ENCODE data around the gene KRTAP9-6. TPM values are rescaled to one million over a fixed set of nuclear protein-coding genes. Genes with fewer than 3 reads are reported as not detected.

Gene KRTAP9-6
- total RNA-seq, 4 donors from 2014 or later = 0.52 to 7.1 TPM; not detected in 2

- 83% methylated on average over 12 of the region's 12 CpGs for WGBS
- TF ChIP-seq POLR2AphosphoS5 (IDR thresholded peaks at IDR 0.05) = no peak
- TF ChIP-seq POLR2A (IDR thresholded peaks at IDR 0.05) = no peak
- TF ChIP-seq CTCF (IDR thresholded peaks at IDR 0.05) = no peak
- TF ChIP-seq EP300 (IDR thresholded peaks at IDR 0.05) = no peak
- H3K4me3 ChIP-seq = no peak overlapping the region
- no peaks in the 10 kb centered on the region for H3K36me3 ChIP-seq
- H3K27ac ChIP-seq = no peak overlapping the region
- H3K27me3 ChIP-seq = peaks cover 12% of the 10 kb centered on the region
- no peak for DNase-seq (ENCODE audit: low spot score in 2 of 2)
- H3K4me1 ChIP-seq = peaks cover 23% of the 10 kb centered on the region
- H3K9me3 ChIP-seq = no peaks in the 10 kb centered on the region
Observed at GRCh38 chr17:41304091-41304490, 38.9 kb downstream of the KRTAP9-6 start.

GRCh38 chr17:41307647-41308046, 42.5 kb downstream of the KRTAP9-6 start:
- Histone ChIP-seq H3K4me3 (no peak overlapping the region), H3K9me3 (no peaks in the 10 kb centered on the region), H3K36me3 (no peaks in the 10 kb centered on the region), H3K27me3 (peaks cover 4% of the 10 kb centered on the region), H3K4me1 (peaks cover 20% of the 10 kb centered on the region), H3K27ac (no peak overlapping the region)
- 73% methylated on average over 9 of the region's 9 CpGs for WGBS
- no peak for TF ChIP-seq CTCF (IDR thresholded peaks at IDR 0.05)
- no peak for TF ChIP-seq POLR2A (IDR thresholded peaks at IDR 0.05)
- no peak for TF ChIP-seq POLR2AphosphoS5 (IDR thresholded peaks at IDR 0.05)
- no peak for TF ChIP-seq EP300 (IDR thresholded peaks at IDR 0.05)
- DNase-seq (ENCODE audit: low spot score in 2 of 2) = peak in 1 of 2 donors; percentile 50

DNA sequence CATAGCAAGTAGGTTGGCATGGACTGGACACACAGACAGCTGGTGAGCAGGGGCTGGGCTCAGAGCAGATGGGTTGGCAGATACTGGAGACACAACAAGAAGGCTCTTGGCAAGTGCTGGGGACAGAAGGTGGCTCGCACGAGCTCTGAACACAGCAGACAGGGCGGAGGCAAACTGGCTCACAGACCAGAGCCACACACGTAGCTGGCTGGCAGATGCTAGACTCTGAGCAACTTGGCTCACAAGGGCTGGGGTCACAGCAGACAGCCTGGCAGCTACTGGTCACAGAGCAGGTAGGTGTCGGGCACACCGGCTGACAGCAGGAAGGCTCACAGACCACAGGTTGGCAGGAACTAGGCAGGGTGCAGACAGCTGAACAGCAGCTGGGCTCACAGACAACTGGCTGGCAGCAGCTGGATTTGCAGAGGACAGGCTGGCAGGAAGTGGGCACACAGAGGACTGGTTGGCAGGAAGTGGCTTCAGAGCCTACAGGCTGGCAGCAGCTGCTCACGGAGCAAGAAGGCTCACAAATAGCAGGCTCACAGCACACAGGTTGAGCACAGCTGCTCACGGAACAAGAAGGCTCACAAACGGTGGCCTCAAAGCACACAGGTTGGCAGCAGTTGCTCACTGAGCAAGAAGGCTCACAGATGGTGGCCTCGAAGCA, 43.2 kb downstream of the KRTAP9-6 start:
- H3K9me3 ChIP-seq = no peaks in the 10 kb centered on the region
- peaks cover 4% of the 10 kb centered on the region for H3K27me3 ChIP-seq
- no peak overlapping the region for H3K4me3 ChIP-seq
- no peaks in the 10 kb centered on the region for H3K36me3 ChIP-seq
- H3K27ac ChIP-seq = peak overlapping the region; percentile 14
- H3K4me1 ChIP-seq = peaks cover 15% of the 10 kb centered on the region
- TF ChIP-seq POLR2AphosphoS5 (IDR thresholded peaks at IDR 0.05) (no peak), POLR2A (IDR thresholded peaks at IDR 0.05) (no peak), CTCF (IDR thresholded peaks at IDR 0.05) (no peak), EP300 (IDR thresholded peaks at IDR 0.05) (no peak)
- 16% methylated on average over 10 of the region's 10 CpGs for WGBS
- DNase-seq (ENCODE audit: low spot score in 2 of 2) = peak; percentile 67 to 79

GRCh38 chr17:41308918-41309359, 43.8 kb downstream of the KRTAP9-6 start, which contains the start of gene KRTAP16-1:
KRTAP16-1 (minus strand) TSS chr17:41309309; CDS start chr17:41309253, 56 bp downstream.
- H3K4me3 ChIP-seq = no peak within 1 kb of the TSS
- H3K9me3 ChIP-seq = no peaks in the 10 kb centered on the region
- DNase-seq (ENCODE audit: low spot score in 2 of 2) = peak in 1 of 2 donors; percentile 57
- H3K4me1 ChIP-seq = peaks cover 15% of the 10 kb centered on the region
- peak within 1 kb of the TSS; percentile 14 for H3K27ac ChIP-seq
- H3K36me3 ChIP-seq = no peaks in the 10 kb centered on the region
- H3K27me3 ChIP-seq = peaks cover 4% of the 10 kb centered on the region
- WGBS = 27% methylated on average over 7 of the region's 7 CpGs
- no peak for TF ChIP-seq EP300 (IDR thresholded peaks at IDR 0.05)
- no peak for TF ChIP-seq CTCF (IDR thresholded peaks at IDR 0.05)
- no peak for TF ChIP-seq POLR2A (IDR thresholded peaks at IDR 0.05)
- no peak for TF ChIP-seq POLR2AphosphoS5 (IDR thresholded peaks at IDR 0.05)

DNA sequence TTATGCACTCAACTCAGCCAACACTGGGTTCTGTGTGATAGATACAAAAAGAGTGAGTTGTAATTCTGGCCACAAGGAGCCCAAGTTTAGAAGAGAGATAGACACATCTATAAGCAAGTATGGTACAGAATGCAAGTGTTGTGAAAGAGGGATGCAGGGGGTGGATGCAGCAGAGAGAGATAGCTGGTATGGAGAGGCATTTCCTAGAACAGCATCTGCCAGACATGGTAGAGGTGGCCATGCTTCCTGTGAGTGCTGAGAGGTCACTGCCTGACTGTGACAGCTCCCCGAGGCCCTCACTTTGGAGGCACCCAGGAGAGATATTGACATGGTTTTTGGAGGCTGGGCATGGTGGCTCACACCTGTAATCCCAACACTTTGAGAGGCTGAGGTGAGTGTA, 45.9 kb downstream of the KRTAP9-6 start:
- H3K4me3 ChIP-seq = no peak overlapping the region
- H3K27me3 ChIP-seq = peaks cover 12% of the 10 kb centered on the region
- no peak overlapping the region for H3K27ac ChIP-seq
- H3K4me1 ChIP-seq = peaks cover 15% of the 10 kb centered on the region
- TF ChIP-seq POLR2AphosphoS5 (IDR thresholded peaks at IDR 0.05) (no peak), EP300 (IDR thresholded peaks at IDR 0.05) (no peak), POLR2A (IDR thresholded peaks at IDR 0.05) (no peak), CTCF (IDR thresholded peaks at IDR 0.05) (no peak)
- H3K36me3 ChIP-seq = no peaks in the 10 kb centered on the region
- H3K9me3 ChIP-seq = no peaks in the 10 kb centered on the region
- 92% methylated on average over 1 of the region's 1 CpG for WGBS
- no peak for DNase-seq (ENCODE audit: low spot score in 2 of 2)

Data from suprapubic skin (tissue), 4 donors.